GM12878 (cell line): ENCODE measurements around the gene ANKRD28.

Experiments
- CREM ChIP-seq: IDR thresholded peaks from 2 replicates; pipeline ENCODE4 v1.6.1; 2014; ENCODE audit warnings: antibody characterized with exemption, low read depth
- EZH2 ChIP-seq: IDR thresholded peaks from 2 replicates; pipeline ENCODE4 v1.6.1; 2012; ENCODE audit warnings: low read depth, mild to moderate bottlenecking, control low read depth, inconsistent platforms, low read length, borderline replicate concordance; ENCODE audit not compliant: control insufficient read depth
- PAX5 ChIP-seq: IDR thresholded peaks from 2 replicates; pipeline ENCODE4 v1.6.1; 2011; ENCODE audit warnings: low read depth, low read length, borderline replicate concordance
- SUZ12 ChIP-seq: fragments of 200-600 bp; sonication (generic); IDR thresholded peaks from one replicate; pipeline ENCODE4 v1.6.1; 2018; ENCODE audit warnings: antibody characterized with exemption, mild to moderate bottlenecking; ENCODE audit not compliant: unreplicated experiment
- TF ChIP-seq, protein P1 (sequence below), 3 experiments: IDR thresholded peaks in 2 of 3; conservative IDR thresholded peaks in 1 of 3; 2 replicates each; pipeline ENCODE4 v1.5.1; 2011; ENCODE audit warnings: low read depth in 3 of 3, low read length in 3 of 3, mild to moderate bottlenecking in 3 of 3, control low read depth in 2 of 3, moderate library complexity in 2 of 3, inconsistent platforms in 1 of 3, mixed read lengths in 1 of 3; ENCODE audit not compliant: control insufficient read depth in 2 of 3, insufficient read depth in 1 of 3; ENCODE audit errors: extremely low read depth in 1 of 3
- TF ChIP-seq, protein P2 (sequence below): IDR thresholded peaks from 2 replicates; pipeline ENCODE4 v1.6.1; 2011; ENCODE audit warnings: low read depth, low read length, improper control_type of control experiment, borderline replicate concordance
- TF ChIP-seq, protein P3 (sequence below): fragments of 450-650 bp; IDR thresholded peaks from 2 replicates; pipeline ENCODE4 v1.6.1; 2017; ENCODE audit warnings: mild to moderate bottlenecking

DNA sequence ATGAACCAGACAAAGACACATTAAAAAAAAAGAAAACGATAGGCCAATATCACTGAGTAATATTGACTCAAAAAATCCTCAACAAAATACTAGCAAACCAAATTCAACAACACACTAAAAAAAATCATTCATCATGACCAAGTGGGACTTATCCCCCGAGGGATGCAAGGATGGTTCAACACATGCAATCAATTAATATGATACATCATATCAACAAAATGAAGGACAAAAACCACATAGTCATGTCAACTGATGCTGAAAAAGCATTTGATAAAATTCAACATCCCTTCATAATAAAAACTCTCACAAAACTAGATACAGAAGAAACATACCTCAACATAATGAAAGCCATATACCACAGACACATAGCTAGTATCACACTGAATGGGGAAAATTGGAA is 41.8 kb upstream of the ANKRD28 start:
- TF ChIP-seq, protein P1, sequence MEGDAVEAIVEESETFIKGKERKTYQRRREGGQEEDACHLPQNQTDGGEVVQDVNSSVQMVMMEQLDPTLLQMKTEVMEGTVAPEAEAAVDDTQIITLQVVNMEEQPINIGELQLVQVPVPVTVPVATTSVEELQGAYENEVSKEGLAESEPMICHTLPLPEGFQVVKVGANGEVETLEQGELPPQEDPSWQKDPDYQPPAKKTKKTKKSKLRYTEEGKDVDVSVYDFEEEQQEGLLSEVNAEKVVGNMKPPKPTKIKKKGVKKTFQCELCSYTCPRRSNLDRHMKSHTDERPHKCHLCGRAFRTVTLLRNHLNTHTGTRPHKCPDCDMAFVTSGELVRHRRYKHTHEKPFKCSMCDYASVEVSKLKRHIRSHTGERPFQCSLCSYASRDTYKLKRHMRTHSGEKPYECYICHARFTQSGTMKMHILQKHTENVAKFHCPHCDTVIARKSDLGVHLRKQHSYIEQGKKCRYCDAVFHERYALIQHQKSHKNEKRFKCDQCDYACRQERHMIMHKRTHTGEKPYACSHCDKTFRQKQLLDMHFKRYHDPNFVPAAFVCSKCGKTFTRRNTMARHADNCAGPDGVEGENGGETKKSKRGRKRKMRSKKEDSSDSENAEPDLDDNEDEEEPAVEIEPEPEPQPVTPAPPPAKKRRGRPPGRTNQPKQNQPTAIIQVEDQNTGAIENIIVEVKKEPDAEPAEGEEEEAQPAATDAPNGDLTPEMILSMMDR (IDR thresholded peaks at IDR 0.05 in 2 of 3, conservative IDR thresholded peaks at IDR 0.05 in 1 of 3; ENCODE audit: control insufficient read depth in 2 of 3, extremely low read depth in 1 of 3, insufficient read depth in 1 of 3, low read depth in 3 of 3, low read length in 3 of 3), result no peak
- TF ChIP-seq SUZ12 (no peak), CREM (no peak), EZH2 (no peak), PAX5 (no peak)
- TF ChIP-seq, protein P2, sequence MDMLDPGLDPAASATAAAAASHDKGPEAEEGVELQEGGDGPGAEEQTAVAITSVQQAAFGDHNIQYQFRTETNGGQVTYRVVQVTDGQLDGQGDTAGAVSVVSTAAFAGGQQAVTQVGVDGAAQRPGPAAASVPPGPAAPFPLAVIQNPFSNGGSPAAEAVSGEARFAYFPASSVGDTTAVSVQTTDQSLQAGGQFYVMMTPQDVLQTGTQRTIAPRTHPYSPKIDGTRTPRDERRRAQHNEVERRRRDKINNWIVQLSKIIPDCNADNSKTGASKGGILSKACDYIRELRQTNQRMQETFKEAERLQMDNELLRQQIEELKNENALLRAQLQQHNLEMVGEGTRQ, result no peak
- TF ChIP-seq, protein P3, sequence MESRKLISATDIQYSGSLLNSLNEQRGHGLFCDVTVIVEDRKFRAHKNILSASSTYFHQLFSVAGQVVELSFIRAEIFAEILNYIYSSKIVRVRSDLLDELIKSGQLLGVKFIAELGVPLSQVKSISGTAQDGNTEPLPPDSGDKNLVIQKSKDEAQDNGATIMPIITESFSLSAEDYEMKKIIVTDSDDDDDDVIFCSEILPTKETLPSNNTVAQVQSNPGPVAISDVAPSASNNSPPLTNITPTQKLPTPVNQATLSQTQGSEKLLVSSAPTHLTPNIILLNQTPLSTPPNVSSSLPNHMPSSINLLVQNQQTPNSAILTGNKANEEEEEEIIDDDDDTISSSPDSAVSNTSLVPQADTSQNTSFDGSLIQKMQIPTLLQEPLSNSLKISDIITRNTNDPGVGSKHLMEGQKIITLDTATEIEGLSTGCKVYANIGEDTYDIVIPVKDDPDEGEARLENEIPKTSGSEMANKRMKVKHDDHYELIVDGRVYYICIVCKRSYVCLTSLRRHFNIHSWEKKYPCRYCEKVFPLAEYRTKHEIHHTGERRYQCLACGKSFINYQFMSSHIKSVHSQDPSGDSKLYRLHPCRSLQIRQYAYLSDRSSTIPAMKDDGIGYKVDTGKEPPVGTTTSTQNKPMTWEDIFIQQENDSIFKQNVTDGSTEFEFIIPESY, result no peak
